Measurements from ENCODE around the gene TULP1.
A peak's percentile ranks its signal among the peaks of the same experiment; 100 is the strongest.

The TULP1 gene

DNA sequence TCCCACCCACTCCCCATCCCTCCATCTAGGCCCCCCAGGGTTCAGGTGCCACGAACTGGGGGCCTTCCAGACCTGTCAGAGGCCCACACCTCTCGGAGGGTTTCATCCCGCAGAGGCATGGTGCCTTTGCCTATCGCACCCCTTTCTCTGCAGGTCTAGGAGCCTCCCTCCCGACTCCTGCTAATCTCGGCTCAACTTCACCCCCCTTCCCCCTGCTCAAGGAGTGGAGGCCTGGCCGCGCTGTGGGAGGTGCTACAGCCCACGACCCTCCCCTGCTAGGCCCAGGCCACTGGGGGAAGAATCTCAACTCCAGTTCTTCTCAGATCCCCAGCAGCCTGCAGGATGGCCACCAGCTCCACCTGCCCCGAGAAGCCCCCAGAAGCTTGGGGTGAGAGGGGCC is at the start of gene TULP1:
Gene TULP1, minus strand, starts transcription at position 157 of the 400 bp plus-strand sequence. Its CDS starts 38 bp downstream, at position 119.
- TF ChIP-seq, protein P1, sequence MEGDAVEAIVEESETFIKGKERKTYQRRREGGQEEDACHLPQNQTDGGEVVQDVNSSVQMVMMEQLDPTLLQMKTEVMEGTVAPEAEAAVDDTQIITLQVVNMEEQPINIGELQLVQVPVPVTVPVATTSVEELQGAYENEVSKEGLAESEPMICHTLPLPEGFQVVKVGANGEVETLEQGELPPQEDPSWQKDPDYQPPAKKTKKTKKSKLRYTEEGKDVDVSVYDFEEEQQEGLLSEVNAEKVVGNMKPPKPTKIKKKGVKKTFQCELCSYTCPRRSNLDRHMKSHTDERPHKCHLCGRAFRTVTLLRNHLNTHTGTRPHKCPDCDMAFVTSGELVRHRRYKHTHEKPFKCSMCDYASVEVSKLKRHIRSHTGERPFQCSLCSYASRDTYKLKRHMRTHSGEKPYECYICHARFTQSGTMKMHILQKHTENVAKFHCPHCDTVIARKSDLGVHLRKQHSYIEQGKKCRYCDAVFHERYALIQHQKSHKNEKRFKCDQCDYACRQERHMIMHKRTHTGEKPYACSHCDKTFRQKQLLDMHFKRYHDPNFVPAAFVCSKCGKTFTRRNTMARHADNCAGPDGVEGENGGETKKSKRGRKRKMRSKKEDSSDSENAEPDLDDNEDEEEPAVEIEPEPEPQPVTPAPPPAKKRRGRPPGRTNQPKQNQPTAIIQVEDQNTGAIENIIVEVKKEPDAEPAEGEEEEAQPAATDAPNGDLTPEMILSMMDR (conservative IDR thresholded peaks at IDR 0.05; ENCODE audit: low read depth, low read length): no peak
- DNase-seq (ENCODE audit: low read depth): no peak
- peak within 1 kb of the TSS; percentile 41 for H3K4me3 ChIP-seq (ENCODE audit: low read length)

DNA sequence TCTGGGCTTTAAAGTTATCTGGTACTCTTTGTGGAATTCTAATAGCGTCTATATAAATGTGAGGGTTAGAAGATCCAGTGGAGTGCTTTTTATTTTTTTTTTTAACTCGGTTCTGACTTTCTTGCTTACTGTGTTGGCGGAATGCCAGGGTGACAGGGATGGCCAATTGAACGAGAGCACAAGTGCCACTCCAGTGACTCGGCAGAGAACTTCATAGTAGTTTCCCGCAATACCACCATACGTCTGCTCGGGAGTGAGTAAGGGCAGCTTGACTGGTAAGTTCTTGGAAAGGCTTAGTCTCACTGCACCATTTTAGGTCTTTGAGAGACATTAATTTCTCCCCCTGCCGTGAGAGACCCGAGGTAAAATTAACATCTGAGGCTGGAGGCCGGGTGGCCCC is 49.4 kb upstream of the TULP1 start:
- TF ChIP-seq, protein P1 (conservative IDR thresholded peaks at IDR 0.05; ENCODE audit: low read depth, low read length): no peak
- no peak overlapping the region for H3K4me3 ChIP-seq (ENCODE audit: low read length)
- no peak for DNase-seq (ENCODE audit: low read depth)

DNA sequence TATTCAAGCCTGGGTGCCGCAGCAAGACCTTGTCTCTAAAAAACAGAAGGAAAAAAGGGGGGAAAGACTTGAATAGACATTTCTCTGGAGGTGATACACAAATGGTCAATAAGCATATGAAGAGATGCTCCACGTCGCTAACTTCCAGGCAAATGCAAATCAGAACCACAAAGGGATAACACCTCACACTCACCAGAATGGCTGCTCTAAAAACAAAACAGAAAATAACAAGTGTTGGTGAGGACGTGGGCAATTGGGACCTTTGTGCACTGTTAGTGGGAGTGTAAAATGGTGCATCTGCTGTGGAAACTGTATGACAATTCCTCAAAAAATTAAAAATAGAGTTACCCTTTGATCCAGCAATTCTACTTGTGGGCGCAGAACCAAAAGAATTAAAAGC is 48.4 kb upstream of the TULP1 start:
- TF ChIP-seq, protein P1 (conservative IDR thresholded peaks at IDR 0.05; ENCODE audit: low read depth, low read length): no peak
- DNase-seq (ENCODE audit: low read depth): no peak
- no peak overlapping the region for H3K4me3 ChIP-seq (ENCODE audit: low read length)

DNA sequence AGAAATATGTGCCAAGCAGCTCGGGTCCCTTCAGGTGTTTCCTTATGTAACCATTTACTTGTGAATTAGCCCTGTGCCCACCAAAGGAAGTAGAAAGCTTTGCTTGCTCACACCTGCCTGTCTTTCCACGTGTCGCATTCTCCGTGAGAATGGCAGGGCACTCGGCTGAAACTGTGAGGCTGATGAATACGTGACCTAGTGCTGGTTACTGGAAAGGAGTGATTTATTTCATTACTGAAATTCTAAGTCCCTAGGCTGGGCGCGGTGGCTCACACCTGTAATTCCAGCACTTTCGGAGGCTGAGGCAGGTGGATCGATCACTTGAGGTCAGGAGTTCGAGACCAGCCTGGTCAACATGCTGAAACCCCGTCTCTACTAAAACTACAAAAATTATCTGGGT is 45.9 kb upstream of the TULP1 start:
- no peak overlapping the region for H3K4me3 ChIP-seq (ENCODE audit: low read length)
- DNase-seq (ENCODE audit: low read depth): no peak
- TF ChIP-seq, protein P1 (conservative IDR thresholded peaks at IDR 0.05; ENCODE audit: low read depth, low read length): no peak

DNA sequence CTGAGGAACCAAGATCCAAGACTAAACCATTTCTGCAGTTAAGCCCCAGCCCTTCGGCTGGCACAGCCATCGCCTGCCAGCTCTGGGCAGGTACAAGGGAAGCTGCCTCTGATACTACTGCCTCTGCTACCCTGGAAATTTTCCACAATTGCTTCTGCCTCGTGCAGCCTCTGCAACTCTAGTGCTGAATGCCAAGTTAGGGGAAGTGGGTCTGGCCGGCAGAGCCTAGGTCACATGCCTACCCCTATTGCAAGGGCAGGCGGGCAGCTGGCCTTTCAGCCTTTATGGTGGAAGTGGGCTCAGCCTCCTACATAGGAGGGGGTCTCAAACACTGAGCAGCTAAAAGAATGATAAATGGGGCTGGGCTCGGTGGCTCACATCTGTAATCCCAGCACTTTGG is 44.5 kb upstream of the TULP1 start:
- DNase-seq (ENCODE audit: low read depth): no peak
- TF ChIP-seq, protein P1 (conservative IDR thresholded peaks at IDR 0.05; ENCODE audit: low read depth, low read length): no peak
- no peak overlapping the region for H3K4me3 ChIP-seq (ENCODE audit: low read length)

DNA sequence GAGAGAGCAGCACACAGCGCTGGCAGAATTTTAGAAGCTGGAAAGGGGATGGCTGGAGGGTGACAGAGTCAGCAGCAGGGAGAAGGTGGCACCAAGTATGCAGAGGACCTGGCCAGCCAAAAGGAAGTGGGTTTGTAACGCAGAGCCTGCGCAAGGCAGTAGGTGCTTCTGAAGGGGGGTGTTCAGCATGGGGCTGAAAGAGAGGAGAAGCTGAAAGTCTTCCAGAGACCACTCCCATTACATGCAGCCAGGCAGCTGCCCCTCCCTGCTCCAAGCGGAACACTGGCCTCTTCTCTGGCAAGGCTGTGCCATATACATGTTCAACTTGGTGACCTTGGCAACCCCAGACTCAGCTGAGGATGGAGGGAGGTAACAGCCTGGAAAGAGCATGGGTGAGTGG is 42.1 kb upstream of the TULP1 start:
- no peak overlapping the region for H3K4me3 ChIP-seq (ENCODE audit: low read length)
- TF ChIP-seq, protein P1 (conservative IDR thresholded peaks at IDR 0.05; ENCODE audit: low read depth, low read length): no peak
- DNase-seq (ENCODE audit: low read depth): no peak

DNA sequence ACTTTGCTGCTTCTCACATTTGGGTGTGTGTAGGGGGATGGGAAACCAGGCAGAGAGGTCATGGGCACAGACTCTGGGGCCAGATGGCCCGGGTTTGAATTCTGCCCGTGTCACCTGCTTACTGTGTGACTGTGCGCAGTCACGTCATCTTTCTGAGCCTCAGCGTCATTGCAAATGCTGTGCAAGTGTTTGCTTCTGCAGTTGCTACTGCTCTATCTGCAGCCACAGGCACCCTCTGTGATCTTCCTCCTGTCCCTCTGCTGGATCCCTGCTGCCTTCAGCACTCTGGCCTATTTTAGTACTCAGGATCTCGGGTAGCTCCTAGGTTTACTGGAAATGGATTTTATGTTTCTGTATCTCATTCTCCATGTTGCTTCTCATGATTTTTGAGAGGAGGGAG is 40.6 kb upstream of the TULP1 start:
- TF ChIP-seq, protein P1 (conservative IDR thresholded peaks at IDR 0.05; ENCODE audit: low read depth, low read length): no peak
- no peak overlapping the region for H3K4me3 ChIP-seq (ENCODE audit: low read length)
- no peak for DNase-seq (ENCODE audit: low read depth)

All from retinal pigment epithelial cell (primary cell).